ENCODE results near the gene CABLES1. TPM values are rescaled to one million over a fixed set of nuclear protein-coding genes. Genes with fewer than 3 reads are reported as not detected.
A peak's percentile ranks its signal among the peaks of the same experiment; 100 is the strongest.

Gene CABLES1
- polyA plus RNA-seq, 3 donors: 0.09 to 0.15 TPM; not detected in 1

DNA sequence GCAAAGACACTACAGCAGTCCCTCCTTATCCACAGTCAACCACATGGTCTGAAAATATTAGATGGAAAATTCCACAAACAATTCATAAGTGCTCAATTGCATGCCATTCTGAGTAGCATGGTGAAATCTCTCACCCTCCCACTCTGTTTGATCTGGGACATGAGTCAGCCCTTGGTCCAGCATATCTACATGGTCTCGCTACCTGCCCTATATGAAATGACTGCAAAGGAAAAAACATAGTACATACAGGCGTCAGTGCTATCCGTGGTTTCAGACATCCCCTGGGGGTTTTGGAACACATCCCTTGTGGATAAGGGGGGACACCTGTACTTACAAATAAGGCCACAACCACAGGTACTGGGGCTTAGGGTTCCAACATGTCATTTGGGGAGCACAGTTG is 73.7 kb downstream of the CABLES1 start:
- WGBS (ENCODE audit: insufficient coverage): no CpG with 5 or more reads among the region's 3 CpGs
- H3K36me3 ChIP-seq (replicated peaks in 1 of 2; ENCODE audit: control insufficient read depth in 1 of 2, insufficient read depth in 2 of 2, low read length in 2 of 2): no peaks in the 10 kb centered on the region
- no peaks in the 10 kb centered on the region for H4K20me1 ChIP-seq (ENCODE audit: insufficient read depth, low read length)
- Mint-ChIP-seq H3K4me3 (no peak overlapping the region), H3K9me3 (peaks cover 2 to 12% (median 3%) of the 10 kb centered on the region in 7 donors), H3K27me3 (ENCODE audit: low read depth in 3 of 3) (peaks cover 0 to 5% (median 3%) of the 10 kb centered on the region in 3 donors), H3K27ac (peak overlapping the region in 1 of 7 donors; percentile 77), H3K36me3 (no peaks in the 10 kb centered on the region), H3K4me1 (peaks cover 9% of the 10 kb centered on the region)
- TF ChIP-seq, protein P1, sequence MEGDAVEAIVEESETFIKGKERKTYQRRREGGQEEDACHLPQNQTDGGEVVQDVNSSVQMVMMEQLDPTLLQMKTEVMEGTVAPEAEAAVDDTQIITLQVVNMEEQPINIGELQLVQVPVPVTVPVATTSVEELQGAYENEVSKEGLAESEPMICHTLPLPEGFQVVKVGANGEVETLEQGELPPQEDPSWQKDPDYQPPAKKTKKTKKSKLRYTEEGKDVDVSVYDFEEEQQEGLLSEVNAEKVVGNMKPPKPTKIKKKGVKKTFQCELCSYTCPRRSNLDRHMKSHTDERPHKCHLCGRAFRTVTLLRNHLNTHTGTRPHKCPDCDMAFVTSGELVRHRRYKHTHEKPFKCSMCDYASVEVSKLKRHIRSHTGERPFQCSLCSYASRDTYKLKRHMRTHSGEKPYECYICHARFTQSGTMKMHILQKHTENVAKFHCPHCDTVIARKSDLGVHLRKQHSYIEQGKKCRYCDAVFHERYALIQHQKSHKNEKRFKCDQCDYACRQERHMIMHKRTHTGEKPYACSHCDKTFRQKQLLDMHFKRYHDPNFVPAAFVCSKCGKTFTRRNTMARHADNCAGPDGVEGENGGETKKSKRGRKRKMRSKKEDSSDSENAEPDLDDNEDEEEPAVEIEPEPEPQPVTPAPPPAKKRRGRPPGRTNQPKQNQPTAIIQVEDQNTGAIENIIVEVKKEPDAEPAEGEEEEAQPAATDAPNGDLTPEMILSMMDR (IDR thresholded peaks at IDR 0.05): no peak
- H2AFZ ChIP-seq (ENCODE audit: insufficient read depth, low read depth, low read length, poor library complexity, severe bottlenecking): no peak overlapping the region
- H3K4me2 ChIP-seq (replicated peaks; ENCODE audit: extremely low read depth, low read length, poor library complexity, severe bottlenecking): no peak overlapping the region
- no peak for DNase-seq
- intact Hi-C loops (cut with micrococcal nuclease): no loop called here
- no peaks in the 10 kb centered on the region for H3K9me3 ChIP-seq (replicated peaks in 1 of 2; ENCODE audit: control insufficient read depth in 1 of 2, insufficient read depth in 1 of 2, low read length in 2 of 2)
- H3K27ac ChIP-seq (ENCODE audit: low read depth in 1 of 2, low read length in 2 of 2): no peak overlapping the region
- no peaks in the 10 kb centered on the region for H3K27me3 ChIP-seq (ENCODE audit: control insufficient read depth in 2 of 2, insufficient read depth in 2 of 2, low read length in 2 of 2)
- H3K4me3 ChIP-seq (replicated peaks in 1 of 3; ENCODE audit: low read depth in 2 of 3, low read length in 3 of 3): no peak overlapping the region
- no peaks in the 10 kb centered on the region for H3K4me1 ChIP-seq (ENCODE audit: control insufficient read depth in 1 of 2, insufficient read depth in 2 of 2, low read length in 2 of 2)
- no peaks in the 10 kb centered on the region for H3K79me2 ChIP-seq (ENCODE audit: insufficient read depth, low read length)
- no peak overlapping the region for H3K9ac ChIP-seq (ENCODE audit: insufficient read depth, low read length, poor library complexity, severe bottlenecking)

DNA sequence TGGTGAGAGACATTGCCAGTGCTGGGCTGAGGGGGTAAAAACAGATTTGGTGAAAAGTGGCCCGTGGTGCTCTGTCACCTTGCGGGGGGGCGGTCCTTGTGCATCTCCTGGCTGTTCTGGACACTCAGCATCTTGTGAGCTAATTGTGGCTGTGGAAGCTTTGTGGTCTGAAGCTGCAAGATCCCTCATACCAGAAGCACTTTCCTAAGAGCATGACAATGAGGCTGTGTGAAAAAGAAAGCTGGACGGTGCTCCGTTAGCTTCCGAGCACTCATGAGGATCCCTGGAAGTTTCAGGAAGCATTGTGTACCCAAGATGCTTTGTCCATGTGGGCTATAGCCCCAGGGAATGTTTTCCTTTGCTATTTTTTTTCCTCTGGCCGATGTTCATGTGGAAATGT is 74.5 kb downstream of the CABLES1 start:
- H3K36me3 ChIP-seq (replicated peaks in 1 of 2; ENCODE audit: control insufficient read depth in 1 of 2, insufficient read depth in 2 of 2, low read length in 2 of 2): no peaks in the 10 kb centered on the region
- H2AFZ ChIP-seq (ENCODE audit: insufficient read depth, low read depth, low read length, poor library complexity, severe bottlenecking): no peak overlapping the region
- DNase-seq: no peak
- H3K4me1 ChIP-seq (ENCODE audit: control insufficient read depth in 1 of 2, insufficient read depth in 2 of 2, low read length in 2 of 2): no peaks in the 10 kb centered on the region
- H3K4me3 Mint-ChIP-seq: no peak overlapping the region
- intact Hi-C loops (cut with micrococcal nuclease): no loop called here
- 100% methylated on average over 4 of the region's 7 CpGs for WGBS (ENCODE audit: insufficient coverage)
- H3K79me2 ChIP-seq (ENCODE audit: insufficient read depth, low read length): no peaks in the 10 kb centered on the region
- no peak overlapping the region for H3K4me2 ChIP-seq (replicated peaks; ENCODE audit: extremely low read depth, low read length, poor library complexity, severe bottlenecking)
- no peaks in the 10 kb centered on the region for H3K9me3 ChIP-seq (replicated peaks in 1 of 2; ENCODE audit: control insufficient read depth in 1 of 2, insufficient read depth in 1 of 2, low read length in 2 of 2)
- peaks cover 0 to 12% (median 3%) of the 10 kb centered on the region in 7 donors for H3K9me3 Mint-ChIP-seq
- peaks cover 0 to 5% (median 3%) of the 10 kb centered on the region in 3 donors for H3K27me3 Mint-ChIP-seq (ENCODE audit: low read depth in 3 of 3)
- H3K4me1 Mint-ChIP-seq: peaks cover 9% of the 10 kb centered on the region
- no peak overlapping the region for H3K27ac Mint-ChIP-seq
- H3K9ac ChIP-seq (ENCODE audit: insufficient read depth, low read length, poor library complexity, severe bottlenecking): no peak overlapping the region
- H4K20me1 ChIP-seq (ENCODE audit: insufficient read depth, low read length): no peaks in the 10 kb centered on the region
- TF ChIP-seq, protein P1 (IDR thresholded peaks at IDR 0.05): no peak
- H3K36me3 Mint-ChIP-seq: no peaks in the 10 kb centered on the region
- no peak overlapping the region for H3K4me3 ChIP-seq (replicated peaks in 1 of 3; ENCODE audit: low read depth in 2 of 3, low read length in 3 of 3)
- H3K27ac ChIP-seq (ENCODE audit: low read depth in 1 of 2, low read length in 2 of 2): no peak overlapping the region
- no peaks in the 10 kb centered on the region for H3K27me3 ChIP-seq (ENCODE audit: control insufficient read depth in 2 of 2, insufficient read depth in 2 of 2, low read length in 2 of 2)
